T-helper 9 cell (primary cell): ENCODE measurements around the gene WDR7.

Source experiments
- DNase-seq: peaks from one replicate; pipeline ENCODE4 v3.0.0-alpha.2; 2020

WDR7 gene

DNA sequence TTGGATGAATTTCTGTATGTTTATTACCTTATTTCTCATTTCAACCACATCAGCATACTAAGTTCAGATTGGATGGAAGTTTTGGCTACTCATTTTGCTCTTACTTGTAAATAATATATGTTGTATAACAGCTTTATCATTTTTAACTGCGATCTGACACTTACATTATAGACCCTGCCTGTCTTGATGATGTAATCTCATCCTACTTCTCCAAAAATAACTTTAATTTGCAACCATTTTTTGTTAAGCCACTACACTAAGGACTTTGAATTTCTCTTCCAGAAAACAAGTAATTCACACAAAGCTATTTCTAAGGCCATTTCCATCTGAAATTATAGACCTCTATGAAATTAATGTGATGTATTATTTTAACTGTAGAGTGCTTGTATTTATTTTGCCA is 240.7 kb downstream of the WDR7 start:
- DNase-seq, result no peak

DNA sequence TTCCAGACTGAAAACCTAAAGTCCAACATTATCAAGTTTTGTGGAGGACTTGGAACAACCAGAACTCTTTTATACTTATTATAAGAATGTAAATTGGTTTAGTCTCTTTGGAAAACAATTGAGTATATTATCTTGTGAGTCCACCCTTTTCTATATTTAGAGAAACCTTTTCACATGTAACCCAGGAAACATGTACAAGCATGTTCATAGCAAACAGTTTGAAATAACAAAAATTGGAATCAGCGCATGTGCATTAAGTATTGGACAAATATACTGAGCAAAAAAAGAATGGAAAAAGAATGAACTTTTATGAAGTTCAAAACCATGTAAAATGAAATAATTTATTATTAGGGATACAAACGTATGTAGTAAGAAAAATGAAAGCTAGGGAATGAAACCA is 246.0 kb downstream of the WDR7 start:
- DNase-seq, result no peak

DNA sequence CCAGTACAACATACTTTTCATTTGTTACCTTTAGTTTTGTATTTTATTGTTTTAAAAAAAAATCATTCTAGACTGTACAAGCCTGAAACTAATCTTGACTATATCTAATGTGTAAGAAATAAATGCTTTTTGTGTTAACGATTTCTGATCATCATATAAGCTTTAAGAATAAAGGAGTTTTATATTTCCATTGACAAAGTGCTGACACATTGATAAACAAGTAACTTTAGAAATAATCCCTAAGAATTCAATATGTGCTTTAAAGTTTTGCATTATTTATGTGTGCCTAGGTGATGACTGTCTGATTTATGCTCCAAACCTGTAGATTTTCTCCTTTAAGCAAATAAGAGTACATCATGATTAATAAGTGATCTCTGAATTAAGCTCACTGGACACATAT is 248.5 kb downstream of the WDR7 start:
- no peak for DNase-seq

DNA sequence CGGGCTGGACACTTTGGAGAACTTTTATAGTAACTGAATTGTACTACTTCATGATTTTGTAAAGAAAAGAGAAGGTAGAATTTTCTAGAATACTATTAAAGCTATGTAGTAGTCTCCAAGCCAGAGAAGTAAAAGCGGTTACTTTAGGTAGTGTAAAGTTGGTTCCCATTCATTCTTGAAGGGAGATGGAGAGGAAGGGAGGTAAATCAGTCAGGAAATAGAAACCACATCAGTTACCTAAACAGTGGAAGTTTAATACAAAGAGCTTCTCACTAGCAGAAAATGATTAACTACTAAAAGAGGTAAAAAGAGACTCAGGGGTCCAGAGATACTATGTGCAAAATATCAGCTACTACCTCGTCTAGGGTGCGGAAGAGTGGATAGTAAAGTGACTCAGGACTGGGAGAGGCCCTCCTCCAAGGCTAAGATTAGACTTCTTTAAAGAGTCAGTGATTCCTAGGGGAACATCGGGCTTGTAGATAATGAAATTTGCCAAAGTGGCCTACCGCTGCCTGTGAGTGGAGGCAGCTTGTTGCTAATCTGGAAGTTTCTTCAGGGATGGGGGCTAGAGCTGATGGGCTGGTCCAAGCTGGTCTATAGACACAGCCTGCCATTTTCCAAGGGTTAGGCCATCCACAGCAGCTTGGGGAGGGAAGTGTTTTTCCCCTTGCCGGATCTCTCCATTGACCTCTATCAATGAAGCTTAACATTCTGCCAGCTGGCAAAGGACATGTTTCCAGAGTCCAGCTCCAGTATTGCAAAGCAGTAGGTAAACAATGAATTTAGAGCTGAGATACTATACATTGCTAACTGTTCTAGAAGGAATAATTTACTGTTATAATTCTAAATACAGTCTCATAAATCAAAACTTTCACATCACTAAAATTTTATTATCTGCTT is 249.3 kb downstream of the WDR7 start:
- DNase-seq, result no peak

DNA sequence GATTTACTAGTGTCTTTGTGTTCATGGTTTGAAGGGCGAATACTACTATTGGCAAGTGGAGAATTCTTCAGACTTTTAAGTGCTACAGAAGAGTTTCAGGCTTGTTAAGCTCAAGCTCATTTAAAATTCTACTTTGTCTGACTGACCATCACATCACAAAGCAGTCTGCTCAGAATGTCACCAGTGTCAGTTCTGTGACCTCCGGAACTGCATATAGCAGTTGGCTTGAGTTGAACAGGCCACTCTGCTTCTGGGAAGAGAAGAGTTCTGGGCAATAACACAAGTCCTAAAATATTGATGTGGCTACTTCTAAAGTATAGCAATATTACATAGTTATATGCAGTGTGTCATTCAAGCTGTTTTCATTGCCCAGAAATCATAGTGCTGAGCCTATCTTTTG is 250.8 kb downstream of the WDR7 start:
- no peak for DNase-seq

DNA sequence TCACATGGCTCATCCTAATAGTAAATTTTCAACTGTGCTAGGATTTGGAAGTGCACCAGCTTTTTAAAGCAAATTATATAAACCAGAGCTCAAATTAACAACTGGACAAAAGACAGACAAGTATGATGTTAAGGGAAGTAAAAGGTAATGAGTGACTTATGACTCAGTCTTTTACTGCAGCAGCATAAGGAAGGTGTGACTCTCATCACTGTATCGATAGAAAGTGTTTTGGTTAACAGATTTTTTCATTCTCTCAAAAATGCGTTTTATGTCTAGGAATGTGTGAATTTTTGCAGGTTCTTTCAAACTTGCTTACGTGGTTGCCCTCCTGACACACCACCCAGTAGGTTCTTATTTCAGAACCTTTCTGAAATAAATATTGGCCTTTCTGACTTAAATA is 251.5 kb downstream of the WDR7 start:
- no peak for DNase-seq

DNA sequence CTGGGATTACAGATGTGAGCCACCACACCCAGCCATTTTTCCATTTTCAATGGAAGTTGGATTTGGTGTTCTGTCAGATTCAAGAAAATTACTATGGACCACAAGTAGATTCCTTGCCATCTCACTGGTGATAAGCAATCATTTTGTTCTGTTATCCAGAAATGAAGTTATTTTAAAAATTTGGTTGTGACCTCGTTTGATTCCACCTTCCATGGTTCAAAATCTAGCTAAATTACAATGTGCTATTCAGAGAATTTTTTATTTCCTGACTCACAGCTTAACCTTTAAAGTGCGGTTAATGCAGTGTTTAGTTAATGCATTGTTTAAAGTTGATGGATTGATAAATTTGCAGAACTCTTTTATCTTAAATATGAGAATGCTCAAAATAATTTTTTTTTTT is 252.5 kb downstream of the WDR7 start:
- DNase-seq, result no peak

DNA sequence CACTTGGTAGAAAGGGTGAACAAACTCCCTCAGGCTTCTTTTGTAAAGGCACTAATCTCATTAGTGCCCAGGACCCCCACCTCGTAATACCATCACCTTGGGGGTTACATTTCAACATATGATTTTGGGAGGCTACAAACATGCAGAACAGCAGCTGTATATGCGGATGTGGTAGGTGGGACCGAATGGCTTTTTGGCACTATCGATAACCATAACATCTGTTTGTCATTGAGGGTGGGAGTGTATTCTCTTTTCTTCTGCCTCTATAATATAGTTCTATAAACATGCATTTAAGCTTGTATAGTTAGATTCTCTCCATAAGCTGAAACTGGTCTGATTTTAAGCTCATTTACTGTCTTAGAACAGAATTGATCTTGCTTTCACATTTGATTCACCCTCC is 256.6 kb downstream of the WDR7 start:
- DNase-seq, result no peak

DNA sequence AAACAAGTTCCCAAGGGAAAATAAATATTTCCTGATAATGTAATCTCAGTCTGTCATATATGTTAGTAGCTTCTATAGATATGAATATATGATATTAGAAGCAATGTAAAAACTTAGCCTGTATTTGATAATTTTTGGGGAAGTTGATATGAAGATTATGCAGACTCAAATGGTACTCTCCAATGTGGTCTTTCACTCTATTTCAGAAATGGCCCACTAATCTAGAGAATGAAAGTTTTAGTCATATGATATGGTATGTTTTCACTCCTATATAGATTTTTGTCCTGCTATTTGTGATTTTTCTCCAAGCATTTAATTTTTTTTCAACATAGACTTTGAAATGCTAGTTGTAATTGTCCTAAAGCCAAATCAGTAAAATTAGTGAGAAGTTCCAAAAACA is 259.1 kb downstream of the WDR7 start:
- no peak for DNase-seq

DNA sequence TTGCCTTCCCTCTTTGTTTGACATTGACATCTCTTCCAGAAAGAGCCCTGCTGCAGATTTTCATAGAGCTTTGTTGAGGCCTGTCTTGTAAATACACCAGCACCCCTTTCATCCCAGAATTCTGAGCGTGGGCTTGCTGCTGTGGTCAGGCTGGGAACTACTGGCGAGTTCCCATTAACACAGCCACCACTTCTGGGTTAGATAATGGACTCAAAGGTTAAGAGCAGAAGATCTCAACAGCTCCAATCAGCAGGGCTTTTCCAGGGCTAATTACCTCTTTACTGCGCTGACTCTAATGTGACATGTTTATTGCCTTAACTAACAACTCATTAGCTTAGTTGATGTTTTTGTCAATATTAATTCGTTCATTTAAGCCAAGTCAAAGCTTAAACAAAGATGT is 259.8 kb downstream of the WDR7 start:
- DNase-seq, result no peak

DNA sequence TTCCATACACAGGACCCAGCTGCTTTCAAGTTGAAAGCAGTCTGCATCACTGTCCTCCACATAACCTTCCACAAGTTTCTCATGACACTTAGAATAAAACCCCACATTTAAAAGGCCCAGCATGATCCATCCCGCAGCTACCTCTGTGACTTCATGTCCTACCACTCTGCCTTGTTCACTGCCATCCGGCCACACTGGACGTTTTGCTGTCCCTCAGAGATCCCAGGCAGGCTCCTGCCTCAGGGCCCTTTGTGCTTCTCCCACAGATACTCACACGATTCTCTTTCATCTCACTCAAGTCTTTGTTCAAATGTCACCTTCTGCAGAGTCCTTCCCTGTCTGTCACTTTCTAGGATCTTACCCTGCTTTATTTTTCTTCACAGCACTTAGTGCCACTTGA is 262.8 kb downstream of the WDR7 start:
- no peak for DNase-seq

DNA sequence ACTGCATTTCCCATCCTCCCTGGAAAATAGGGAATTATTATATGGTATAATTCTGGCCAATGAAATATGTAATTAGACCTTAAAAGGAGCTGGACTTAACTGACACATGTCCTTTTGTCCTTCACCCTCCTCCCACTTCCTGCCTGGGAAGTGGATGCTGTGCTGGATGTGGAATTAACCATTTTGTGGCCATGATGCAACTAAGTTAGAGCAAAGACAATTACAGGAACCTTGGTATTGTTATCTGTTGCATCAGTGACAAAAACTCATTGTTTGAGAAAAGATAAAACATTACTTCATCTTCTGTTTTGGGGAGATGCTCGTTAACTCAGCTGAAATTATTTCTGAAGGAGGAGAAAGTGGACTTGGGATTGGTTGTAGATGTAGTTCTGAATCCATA is 268.0 kb downstream of the WDR7 start:
- DNase-seq, result no peak

DNA sequence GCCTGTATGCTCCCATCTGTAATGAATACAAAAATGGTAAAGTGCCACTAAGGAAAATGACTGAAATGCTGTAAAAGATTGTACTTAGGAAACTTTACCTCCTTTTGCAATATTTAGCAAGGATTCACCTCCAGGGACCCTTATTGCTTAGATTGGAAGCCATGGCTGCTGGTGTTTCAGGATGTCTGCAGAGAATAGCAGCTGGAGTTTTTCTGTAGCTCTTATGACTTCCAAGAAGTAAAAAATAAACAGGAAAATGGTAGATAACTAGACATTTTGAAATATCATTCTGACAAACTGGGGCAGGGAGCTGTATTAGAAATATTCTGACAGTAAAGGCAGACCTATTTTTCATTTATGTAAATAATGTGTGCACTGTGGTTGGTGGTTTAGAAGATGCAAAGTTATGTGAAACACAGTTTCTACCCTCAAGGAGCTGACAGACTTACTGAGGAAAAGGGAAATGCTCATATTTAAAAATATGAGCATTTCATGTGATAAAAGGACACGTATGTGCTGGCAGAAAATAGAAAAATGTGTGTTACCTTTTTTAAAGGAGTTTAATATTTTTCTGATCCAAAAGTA is 270.8 kb downstream of the WDR7 start:
- no peak for DNase-seq

DNA sequence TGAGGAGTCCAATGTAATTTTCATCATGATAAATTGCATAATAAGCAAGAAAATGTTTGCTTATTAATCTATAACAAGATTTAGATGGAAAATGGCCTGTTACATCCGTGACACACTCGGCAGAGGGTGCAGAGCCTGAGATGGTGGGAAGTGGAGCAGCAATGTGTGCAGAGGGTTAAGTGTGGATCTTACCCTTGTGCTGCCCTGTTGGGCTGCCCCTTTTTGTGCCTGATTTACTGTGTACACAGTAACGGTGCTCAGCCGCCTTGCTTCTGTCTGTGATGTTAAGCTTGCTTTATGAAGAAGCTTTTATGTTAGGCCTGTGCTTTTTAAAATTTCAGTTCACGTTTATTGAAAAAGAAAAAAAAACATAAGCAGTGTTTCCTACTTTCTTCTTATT is 275.6 kb downstream of the WDR7 start:
- no peak for DNase-seq

DNA sequence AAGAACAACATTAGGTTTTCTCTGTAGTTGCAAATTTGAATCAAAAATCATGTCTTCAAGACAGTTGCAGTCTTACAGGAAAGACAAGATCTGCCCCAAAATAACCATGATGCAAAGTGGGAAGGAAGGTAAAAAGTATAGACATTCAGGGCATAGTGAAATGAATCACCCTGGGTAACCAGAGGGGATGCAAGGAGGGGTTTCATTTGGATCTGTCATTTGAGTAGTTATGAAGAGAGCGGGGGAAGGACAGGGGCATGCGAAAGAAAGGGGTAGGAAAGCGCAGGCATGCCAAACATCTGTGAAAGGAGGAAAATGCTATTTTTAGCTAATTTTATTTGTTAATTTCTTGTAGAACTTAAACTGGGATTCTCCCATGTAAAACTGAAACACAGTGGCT is 276.6 kb downstream of the WDR7 start:
- DNase-seq, result no peak

DNA sequence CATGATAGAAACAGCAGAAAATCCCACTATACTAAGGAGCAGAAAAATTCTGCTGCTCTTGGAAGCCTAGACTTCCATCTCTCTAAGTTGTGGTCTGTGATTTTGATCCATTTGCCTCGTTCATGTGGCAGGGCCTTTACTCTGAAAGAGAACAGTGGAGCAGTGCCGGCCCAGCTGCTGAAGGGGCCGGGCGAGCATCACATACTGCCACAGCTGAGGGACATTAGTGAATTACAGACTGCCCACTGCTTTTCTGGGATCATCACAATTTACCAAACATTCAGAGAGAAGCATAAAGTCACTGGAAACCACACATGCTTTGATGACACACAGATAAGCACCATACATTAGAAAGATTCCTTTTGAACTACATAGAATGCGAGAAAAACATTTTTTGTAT is 278.7 kb downstream of the WDR7 start:
- DNase-seq, result no peak

DNA sequence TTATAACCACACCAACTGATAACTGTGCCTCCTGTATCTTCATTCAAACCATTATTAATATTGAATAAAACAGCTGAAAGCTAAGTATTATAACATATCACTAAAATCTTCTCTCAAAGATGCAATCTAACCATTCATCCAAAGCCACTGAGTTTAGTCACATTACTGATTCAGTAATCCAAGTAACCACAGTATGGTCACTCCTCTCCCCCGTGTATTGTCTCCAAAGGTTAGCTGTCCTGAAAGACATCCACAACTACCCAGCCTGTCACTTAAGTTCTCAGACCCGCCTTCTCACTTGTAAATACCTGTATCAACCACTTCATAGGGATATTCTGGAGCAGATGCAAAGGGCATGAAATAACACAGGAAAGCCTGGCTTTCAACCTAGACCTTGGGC is 282.3 kb downstream of the WDR7 start:
- no peak for DNase-seq

DNA sequence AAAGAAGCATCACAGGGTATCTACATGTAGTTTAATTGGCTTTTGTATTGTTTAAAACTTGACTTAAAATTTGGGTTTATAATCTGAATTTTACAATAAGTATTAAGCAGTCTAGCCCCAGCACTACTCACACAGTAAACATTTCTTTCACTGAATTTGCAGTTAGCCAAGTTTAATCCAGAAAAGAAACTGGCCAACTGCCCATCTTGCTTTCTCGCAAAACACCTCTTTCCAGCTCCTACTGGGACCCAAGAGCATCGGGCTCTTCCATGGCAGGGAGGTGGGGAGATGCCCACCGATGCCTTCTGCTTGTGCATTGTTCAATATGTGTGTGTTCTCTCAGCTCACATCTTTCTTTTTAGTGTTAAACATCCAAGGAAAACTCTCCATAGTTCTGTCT is 283.0 kb downstream of the WDR7 start:
- DNase-seq, result no peak

DNA sequence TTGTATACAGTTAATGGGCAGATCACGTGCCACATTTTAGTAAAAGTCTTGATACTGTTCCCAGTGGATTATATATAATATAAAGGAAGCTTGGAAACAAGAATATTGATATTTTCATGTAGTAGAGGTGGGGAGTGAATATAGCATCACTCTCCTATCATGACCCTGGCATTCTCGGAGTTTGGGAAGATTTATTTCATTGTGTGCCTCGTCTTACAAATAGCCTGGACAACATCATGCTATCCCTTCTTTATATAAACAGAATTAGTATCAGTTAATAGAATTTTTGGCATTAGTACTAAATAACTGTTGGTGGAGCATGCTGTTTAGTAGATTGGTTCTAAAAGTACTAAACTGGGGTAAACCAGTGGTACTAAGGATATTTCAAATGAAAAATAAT is 283.7 kb downstream of the WDR7 start:
- DNase-seq, result no peak

DNA sequence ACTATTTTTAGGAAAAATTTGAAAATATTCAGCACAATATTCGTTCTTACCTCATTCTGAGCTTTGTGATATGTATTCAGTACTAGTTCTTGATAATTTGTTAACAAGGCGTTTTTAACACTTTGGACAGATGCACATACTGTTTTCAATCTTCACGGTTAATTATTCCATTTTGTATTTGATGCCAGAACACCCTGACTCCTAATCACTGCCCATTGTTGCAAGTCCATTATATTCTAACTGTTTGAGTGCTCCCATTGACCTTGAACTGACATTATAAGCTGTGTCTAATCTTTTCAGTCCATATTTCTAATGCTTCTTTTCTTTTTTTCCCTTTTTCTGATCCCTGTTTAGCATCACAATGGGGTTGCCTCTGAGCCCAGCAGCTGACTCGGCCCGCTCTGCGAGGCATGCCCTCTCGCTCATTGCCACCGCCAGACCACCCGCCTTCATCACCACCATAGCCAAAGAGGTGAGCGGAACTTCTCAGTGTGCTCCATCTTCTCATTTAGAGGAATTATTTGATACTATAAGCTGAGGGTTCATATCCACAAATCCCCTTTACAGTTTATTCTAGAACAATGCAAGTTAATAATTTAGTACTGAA is 284.4 kb downstream of the WDR7 start:
- DNase-seq, result no peak

DNA sequence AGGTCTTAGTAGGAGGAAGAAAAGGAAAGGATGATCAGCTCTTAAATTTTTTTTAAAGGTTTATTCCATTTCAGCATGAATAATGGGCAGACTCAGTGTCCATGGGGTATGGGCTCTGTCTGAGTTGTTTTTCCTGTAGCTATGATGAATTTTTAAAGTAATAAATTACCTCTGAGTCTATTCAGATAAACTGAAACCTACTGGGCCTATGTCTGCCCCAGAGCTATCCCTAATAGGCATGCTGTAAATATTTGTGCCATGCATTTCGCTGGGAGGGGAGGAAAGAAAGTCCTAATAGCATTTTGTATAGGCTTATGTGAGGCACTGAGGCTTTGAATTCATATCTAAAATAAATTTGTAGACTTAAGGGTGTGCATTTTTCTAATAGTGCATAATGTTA is 285.3 kb downstream of the WDR7 start:
- no peak for DNase-seq

DNA sequence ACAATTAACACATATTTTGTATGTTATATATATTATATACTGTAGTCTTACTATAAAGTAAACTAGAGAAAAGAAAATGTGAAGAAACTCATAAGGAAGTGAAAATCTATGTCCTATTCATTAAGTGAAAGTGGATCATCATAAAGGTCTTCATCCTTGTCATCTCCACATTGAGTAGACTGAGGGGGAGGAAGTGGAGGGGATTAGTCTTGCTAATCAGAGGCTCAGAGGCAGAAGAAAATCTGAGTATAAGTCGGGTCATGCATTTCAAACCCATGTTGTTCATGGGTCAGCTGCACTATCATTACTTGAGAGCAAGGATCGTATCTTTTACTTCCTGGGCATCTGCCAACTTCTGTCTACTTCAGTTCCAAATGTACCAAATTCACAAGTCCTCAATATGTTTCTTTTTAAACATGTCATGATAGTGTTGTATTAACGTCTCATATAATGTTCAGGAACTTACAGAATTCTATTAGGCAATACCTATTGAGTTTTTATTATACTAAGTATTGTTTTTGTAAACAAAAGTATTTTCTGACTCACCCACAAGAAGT is 286.8 kb downstream of the WDR7 start:
- no peak for DNase-seq

DNA sequence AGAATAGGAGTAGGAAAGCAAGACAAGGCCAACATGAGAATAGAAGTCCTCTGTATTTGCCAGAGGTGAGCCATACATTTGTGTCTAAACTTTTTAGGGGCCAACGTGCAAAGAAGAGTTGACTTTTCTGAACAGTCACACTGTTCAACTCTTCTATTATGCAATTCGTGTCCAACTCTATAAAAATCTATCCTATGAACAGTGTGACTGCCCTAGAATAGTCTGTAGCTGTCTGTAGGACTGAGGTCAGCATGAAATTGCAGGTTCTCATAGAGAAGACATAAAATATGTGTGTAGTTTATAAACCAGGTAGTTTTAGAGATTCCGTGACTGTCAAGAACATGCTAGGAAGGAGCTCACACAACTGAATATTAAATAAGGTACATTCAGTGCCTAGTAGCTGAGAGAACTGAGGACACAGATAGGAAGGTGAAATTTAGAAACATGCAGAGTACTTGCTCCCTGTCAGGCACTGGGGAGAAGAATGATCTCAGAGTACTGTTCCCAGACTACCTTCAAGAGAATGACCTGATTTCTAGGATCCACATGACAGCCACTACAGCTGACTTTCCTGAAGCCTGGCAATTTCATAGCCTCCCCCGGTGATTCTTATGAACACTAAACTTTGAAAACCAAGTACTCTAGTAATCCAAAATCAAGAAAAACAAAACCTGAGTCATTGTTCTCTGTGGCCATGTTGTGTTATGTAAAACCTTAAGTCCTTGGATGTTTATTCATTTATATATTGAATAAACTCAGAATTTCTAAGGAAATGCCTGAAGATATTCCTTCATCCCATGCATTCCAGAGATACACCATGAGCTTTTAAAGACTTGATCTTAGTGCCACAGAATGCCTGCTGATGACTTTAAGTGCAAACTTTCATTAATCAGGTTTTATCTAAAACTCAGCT is 294.3 kb downstream of the WDR7 start:
- no peak for DNase-seq
